ENCODE data around the gene POU3F1. TPM values are rescaled to one million over a fixed set of nuclear protein-coding genes. Genes with fewer than 3 reads are reported as not detected.

POU3F1 gene
- total RNA-seq, 2 donors from 2014 or later: not detected

GRCh38 chr1:38076038-38076437 lies 29.4 kb upstream of the POU3F1 start:
- DNase-seq (no peak), ATAC-seq (no peak)
- intact Hi-C loops (cut with DNase I, micrococcal nuclease): no loop called here

GRCh38 chr1:38075191-38075590 lies 28.6 kb upstream of the POU3F1 start:
- intact Hi-C loops (cut with DNase I, micrococcal nuclease): no loop called here
- DNase-seq (no peak), ATAC-seq (no peak)

- no peak for ATAC-seq
- no peak for DNase-seq
- intact Hi-C loops (cut with DNase I, micrococcal nuclease): no loop called here
These were observed 27.7 kb upstream of the POU3F1 start for GRCh38 chr1:38074302-38074677.

GRCh38 chr1:38073534-38074301 lies 27.1 kb upstream of the POU3F1 start:
- DNase-seq (no peak), ATAC-seq (no peak)
- intact Hi-C loops (cut with DNase I, micrococcal nuclease): no loop called here

GRCh38 chr1:38072858-38073257 lies 26.3 kb upstream of the POU3F1 start:
- intact Hi-C loops (cut with DNase I, micrococcal nuclease): no loop called here

GRCh38 chr1:38071312-38072256 lies 25.0 kb upstream of the POU3F1 start:
- intact Hi-C loops (cut with DNase I, micrococcal nuclease): no loop called here
- DNase-seq (no peak), ATAC-seq (peak; percentile 39)

More at GRCh38 chr1:38072858-38073257, 26.3 kb upstream of the POU3F1 start:
- ATAC-seq (no peak), DNase-seq (no peak)

GRCh38 chr1:38068980-38069340 lies 22.4 kb upstream of the POU3F1 start:
- intact Hi-C loops (cut with DNase I, micrococcal nuclease): no loop called here
- DNase-seq: no peak
- ATAC-seq: no peak

GRCh38 chr1:38068220-38068979 lies 21.8 kb upstream of the POU3F1 start:
- ATAC-seq: no peak
- DNase-seq: no peak
- intact Hi-C loops (cut with DNase I, micrococcal nuclease): no loop called here

- intact Hi-C loops (cut with DNase I, micrococcal nuclease): no loop called here
- no peak for ATAC-seq
- no peak for DNase-seq
These were observed 17.8 kb upstream of the POU3F1 start for GRCh38 chr1:38064197-38064903.

- ATAC-seq: no peak
These were observed 17.0 kb upstream of the POU3F1 start for GRCh38 chr1:38063616-38064015.

GRCh38 chr1:38062361-38063288 lies 16.0 kb upstream of the POU3F1 start:
- intact Hi-C loops (cut with DNase I, micrococcal nuclease): no loop called here
- DNase-seq (no peak), ATAC-seq (peak; percentile 5)

More at GRCh38 chr1:38063616-38064015, 17.0 kb upstream of the POU3F1 start:
- intact Hi-C loops (cut with DNase I, micrococcal nuclease): no loop called here
- no peak for DNase-seq

GRCh38 chr1:38061883-38062328 lies 15.3 kb upstream of the POU3F1 start:
- DNase-seq (no peak), ATAC-seq (no peak)
- intact Hi-C loops (cut with DNase I, micrococcal nuclease): no loop called here

- DNase-seq (no peak), ATAC-seq (no peak)
- intact Hi-C loops (cut with DNase I, micrococcal nuclease): no loop called here
These were observed 14.7 kb upstream of the POU3F1 start for GRCh38 chr1:38061290-38061689.

GRCh38 chr1:38060498-38060897 lies 13.9 kb upstream of the POU3F1 start:
- DNase-seq (no peak), ATAC-seq (no peak)
- intact Hi-C loops (cut with DNase I, micrococcal nuclease): no loop called here

GRCh38 chr1:38059635-38060250 lies 13.2 kb upstream of the POU3F1 start:
- DNase-seq (no peak), ATAC-seq (no peak)
- intact Hi-C loops (cut with DNase I, micrococcal nuclease): no loop called here

- ATAC-seq: no peak
- intact Hi-C loops (cut with DNase I, micrococcal nuclease): no loop called here
- DNase-seq: no peak
These were observed 9.4 kb upstream of the POU3F1 start for GRCh38 chr1:38055965-38056364.

- intact Hi-C loops (cut with DNase I, micrococcal nuclease): no loop called here
- no peak for DNase-seq
- no peak for ATAC-seq
These were observed 8.8 kb upstream of the POU3F1 start for GRCh38 chr1:38055398-38055797.
